ENCODE data around the gene PRKCZ. TPM values are rescaled to one million over a fixed set of nuclear protein-coding genes. Genes with fewer than 3 reads are reported as not detected.

Gene PRKCZ
- total and polyA plus RNA-seq, 9 of the 15 experiments (the other 6 are each of a cell fraction or from before 2014, with no cell fraction given): 0.07 to 3.1 (median 1.3) TPM

DNA sequence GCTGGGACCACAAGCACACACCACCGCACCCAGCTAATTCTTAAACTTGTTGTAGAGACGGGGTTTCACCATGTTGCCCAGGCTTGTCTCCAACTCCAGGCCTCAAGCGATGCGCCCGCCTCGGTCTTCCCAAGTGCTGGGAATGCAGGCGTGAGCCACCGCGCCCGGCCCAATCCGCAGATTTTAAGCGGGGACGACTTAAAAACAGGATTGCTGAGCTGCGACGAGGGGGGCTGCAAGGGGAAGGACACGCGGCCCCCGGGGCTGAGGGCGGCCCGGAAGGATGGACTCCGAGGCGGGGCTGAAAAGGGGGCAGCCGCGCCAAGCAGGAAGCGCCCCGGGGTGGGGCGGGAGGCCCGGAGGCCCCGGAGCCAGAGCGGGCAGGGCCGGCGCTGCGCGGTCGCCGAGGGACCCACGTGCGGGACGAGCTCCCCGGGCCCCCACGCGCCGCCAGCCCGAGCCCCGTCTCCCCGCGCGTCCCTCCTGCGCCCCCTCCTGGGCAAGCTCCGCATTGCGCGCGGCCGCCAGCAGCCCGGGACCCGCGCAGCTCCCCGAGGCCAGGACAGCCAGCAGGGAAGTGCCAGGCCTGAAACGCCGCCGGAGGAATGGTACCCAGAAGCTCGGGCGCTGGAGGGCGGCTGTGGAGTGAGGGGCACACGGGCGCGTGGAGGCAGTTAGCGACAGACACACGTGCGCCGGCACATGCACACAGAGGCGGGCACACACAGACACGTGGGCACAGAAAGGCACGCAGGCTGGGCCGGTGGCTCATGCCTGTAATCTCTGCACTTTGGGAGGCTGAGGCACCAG, 5.5 kb upstream of the PRKCZ start (continued):
- no peak for TF ChIP-seq FOXA1 (IDR thresholded peaks at IDR 0.05; ENCODE audit: borderline replicate concordance)
- peak; percentile 46; the same call in 1 of the 2 replicates for TF ChIP-seq FOXP1 (CRISPR knock-in tag; IDR thresholded peaks at IDR 0.05)

DNA sequence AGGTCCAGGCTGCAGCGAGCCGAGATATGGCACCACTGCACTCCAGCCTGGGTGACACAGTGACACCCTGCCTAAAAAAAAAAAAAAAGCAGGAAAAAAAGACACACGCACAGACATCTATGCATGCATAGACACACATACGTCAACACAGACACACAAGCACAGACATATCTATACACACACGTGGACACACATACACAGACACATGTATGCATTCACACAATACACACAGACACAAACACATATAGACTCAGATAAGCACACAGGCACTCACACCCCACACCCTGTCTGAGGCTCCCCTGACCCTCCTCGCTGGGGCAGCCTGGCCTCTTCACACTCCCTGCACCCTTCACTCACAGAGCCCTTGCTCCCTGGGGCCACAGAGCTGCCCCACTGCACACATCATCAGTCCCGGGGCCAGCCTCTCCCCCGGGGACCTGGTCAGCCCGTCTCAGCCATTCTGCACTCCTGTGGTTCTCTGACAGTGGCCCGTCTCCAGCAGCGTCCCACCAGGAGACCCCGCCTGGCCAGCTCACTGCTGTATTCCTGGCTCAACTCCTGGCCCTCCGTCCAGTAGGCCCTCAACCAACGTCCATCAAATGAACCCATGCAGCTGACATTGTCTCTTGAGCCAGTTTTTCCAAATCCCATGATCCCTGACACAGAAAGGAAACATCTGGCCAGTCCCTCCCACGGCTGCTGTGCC, 4.6 kb upstream of the PRKCZ start:
- Histone ChIP-seq H3K36me3 (ENCODE audit: control insufficient read depth, insufficient read depth, low read length) (no peaks in the 10 kb centered on the region), H3K4me3 (no peak overlapping the region), H3K4me2 (ENCODE audit: insufficient read depth, low read length) (no peak overlapping the region), H3K27me3 (ENCODE audit: control insufficient read depth in 2 of 2, insufficient read depth in 2 of 2, low read length in 2 of 2) (peaks cover 29 to 64% of the 10 kb centered on the region in 2 experiments; a peak in 4 of 5 replicates), H3K9ac (ENCODE audit: insufficient read depth in 1 of 2, low read depth in 2 of 2, low read length in 2 of 2) (no peak overlapping the region), H4K20me1 (replicated peaks; ENCODE audit: control insufficient read depth, insufficient read depth, low read length) (peaks cover 25% of the 10 kb centered on the region), H3K9me1 (ENCODE audit: control insufficient read depth, insufficient read depth, low read length) (peaks cover 3% of the 10 kb centered on the region), H2AFZ (ENCODE audit: low read depth, low read length) (no peak overlapping the region), H3K4me1 (replicated peaks in 1 of 2; ENCODE audit: control insufficient read depth in 2 of 2, insufficient read depth in 2 of 2, low read length in 2 of 2) (peaks cover 0 to 54% of the 10 kb centered on the region in 2 experiments; a peak in 2 of 5 replicates), H3K9me3 (replicated peaks; ENCODE audit: control insufficient read depth, insufficient read depth, low read depth, low read length) (no peaks in the 10 kb centered on the region), H3K79me2 (ENCODE audit: control insufficient read depth, insufficient read depth, low read length) (no peaks in the 10 kb centered on the region), H3K27ac (ENCODE audit: extremely low read depth, low read depth, low read length) (no peak overlapping the region)
- no TSS peak for BruUV-seq (replicated peaks)
- no peak for ATAC-seq
- intact Hi-C loops (cut with micrococcal nuclease): loop anchor here (1.0 to 2.0 kb wide), 2 partner anchors 85 to 101 kb away; no protein-coding TSS in a partner anchor
- in situ Hi-C loops (cut with MboI): no loop called here
- TF ChIP-seq E2F5 (CRISPR knock-in tag; IDR thresholded peaks at IDR 0.05) (0 out of 2 replicates have a peak, but pooled peaks have one; percentile 23), RBM15 (IDR thresholded peaks at IDR 0.05; ENCODE audit: insufficient read depth, low read length) (no peak)
- CTCF ChIA-PET (ENCODE audit: low intra/inter-chr PET ratio): interaction anchor here (1.0 to 5.4 kb wide), 4 partner anchors 46 to 110 kb away, joined by 3 to 47 read pairs (median 11); no protein-coding TSS in a partner anchor
- WGBS (ENCODE audit: insufficient coverage, low coverage, missing lambda C conversion rate): 1% methylated on average over 15 of the region's 15 CpGs
- FAIRE-seq: peak; percentile 75
- DNase-seq (ENCODE audit: extremely low read depth in 1 of 4, low spot score in 3 of 4): no peak
- POLR2A ChIA-PET: interaction anchor here (0.7 to 1.5 kb wide), 5 partner anchors 11 to 288 kb away, joined by 3 to 4 read pairs (median 3); no protein-coding TSS in a partner anchor
